Iris pigment epithelial cell (primary cell): ENCODE results near the gene PRAMEF5.
"Not testable (repeated sequence)": the region's sequence is repeated elsewhere in the genome, so short reads cannot be mapped to it uniquely, and the experiment has no call there.

Experiments used
- DNase-seq: peaks from one replicate; pipeline ENCODE4 v3.0.0-alpha.2; 2011; ENCODE audit warnings: low read depth

The PRAMEF5 gene

GRCh38 chr1:13253898-13254297 is at the start of gene PRAMEF5:
Gene PRAMEF5, plus strand, starts transcription at chr1:13254198. Its CDS starts 5,071 bp downstream, at chr1:13259269.
- not testable (repeated sequence) for DNase-seq

- DNase-seq = not testable (repeated sequence)
Observed at GRCh38 chr1:13208712-13209111, 45.3 kb upstream of the PRAMEF5 start.

- not testable (repeated sequence) for DNase-seq
Observed at GRCh38 chr1:13216619-13217018, 37.4 kb upstream of the PRAMEF5 start.

GRCh38 chr1:13219203-13219602 is 34.8 kb upstream of the PRAMEF5 start:
- DNase-seq = not testable (repeated sequence)

- DNase-seq = not testable (repeated sequence)
Observed at GRCh38 chr1:13222788-13223187, 31.2 kb upstream of the PRAMEF5 start.

GRCh38 chr1:13224480-13225060 is 29.4 kb upstream of the PRAMEF5 start:
- DNase-seq = no peak

GRCh38 chr1:13225675-13226204 is 28.3 kb upstream of the PRAMEF5 start, which contains the start of gene PRAMEF18:
Gene PRAMEF18, minus strand, starts transcription at chr1:13226154. Its CDS starts 48 bp downstream, at chr1:13226106.
- not testable (repeated sequence) for DNase-seq

GRCh38 chr1:13227271-13228055 is 26.5 kb upstream of the PRAMEF5 start:
- DNase-seq = not testable (repeated sequence)

GRCh38 chr1:13228343-13228781 is 25.6 kb upstream of the PRAMEF5 start:
- no peak for DNase-seq

- DNase-seq = not testable (repeated sequence)
Observed at GRCh38 chr1:13230096-13230495, 23.9 kb upstream of the PRAMEF5 start.

- not testable (repeated sequence) for DNase-seq
Observed at GRCh38 chr1:13230601-13231000, 23.4 kb upstream of the PRAMEF5 start.

GRCh38 chr1:13231061-13231750 is 22.8 kb upstream of the PRAMEF5 start:
- not testable (repeated sequence) for DNase-seq

GRCh38 chr1:13232056-13232455 is 21.9 kb upstream of the PRAMEF5 start:
- not testable (repeated sequence) for DNase-seq

- DNase-seq = not testable (repeated sequence)
Observed at GRCh38 chr1:13234057-13234456, 19.9 kb upstream of the PRAMEF5 start.

GRCh38 chr1:13237572-13237971 is 16.4 kb upstream of the PRAMEF5 start:
- DNase-seq = not testable (repeated sequence)

- not testable (repeated sequence) for DNase-seq
Observed at GRCh38 chr1:13239633-13240032, 14.4 kb upstream of the PRAMEF5 start.

GRCh38 chr1:13243536-13244263 is 10.3 kb upstream of the PRAMEF5 start:
- not testable (repeated sequence) for DNase-seq

- not testable (repeated sequence) for DNase-seq
Observed at GRCh38 chr1:13245841-13246553, 8.0 kb upstream of the PRAMEF5 start.

- not testable (repeated sequence) for DNase-seq
Observed at GRCh38 chr1:13246554-13246871, 7.5 kb upstream of the PRAMEF5 start.

- not testable (repeated sequence) for DNase-seq
Observed at GRCh38 chr1:13247122-13247521, 6.9 kb upstream of the PRAMEF5 start.

- not testable (repeated sequence) for DNase-seq
Observed at GRCh38 chr1:13265124-13265523, 11.1 kb downstream of the PRAMEF5 start.
